Measurements from ENCODE around the gene GPR50.

DNA sequence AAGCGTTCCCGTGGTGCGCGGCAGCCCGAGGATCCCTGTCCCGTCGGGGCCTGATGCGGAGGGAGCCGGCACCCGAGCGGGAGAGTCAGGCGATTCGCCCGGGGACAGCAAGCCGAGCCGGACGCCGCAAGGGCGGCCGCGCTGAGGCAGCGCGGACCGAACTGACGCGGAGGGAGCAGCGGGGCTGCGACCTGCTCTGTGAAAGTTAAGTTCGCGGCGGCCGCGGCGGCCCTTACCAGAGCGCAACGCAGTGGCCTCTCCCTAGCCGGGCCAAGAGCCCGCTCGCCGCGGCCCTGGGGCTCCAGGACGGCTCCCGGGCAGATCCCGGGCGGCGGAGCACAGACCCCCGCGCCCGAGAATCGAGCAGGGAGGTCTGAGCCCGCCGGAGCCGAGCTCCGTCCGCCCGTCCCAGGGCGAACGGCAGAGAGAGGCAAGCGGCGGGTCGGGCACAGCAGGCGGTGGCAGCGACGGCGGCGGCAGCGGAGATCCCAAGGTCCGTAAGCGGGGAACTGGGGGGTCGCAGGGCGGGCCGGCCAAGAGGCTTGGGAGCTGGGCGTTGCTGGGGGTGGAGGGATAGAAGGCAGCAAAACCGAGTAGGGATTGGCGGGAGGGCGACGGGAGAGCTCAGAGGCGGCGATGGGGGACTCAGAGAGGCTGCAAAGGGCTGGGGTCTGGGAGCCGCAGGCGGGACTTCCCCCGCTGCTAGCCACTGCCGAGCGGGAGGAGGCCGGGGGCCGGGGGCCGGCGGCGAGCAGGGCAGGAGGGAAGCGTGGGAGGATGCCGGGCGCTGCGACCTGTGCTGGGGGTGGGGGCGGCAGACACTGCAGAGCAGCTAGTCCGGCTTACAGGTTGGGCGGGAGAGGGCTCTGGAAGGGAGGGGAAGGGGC is 1.0 kb downstream of the GPR50 start:
- no peak for TF ChIP-seq ELF4 (IDR thresholded peaks at IDR 0.05)
- no peak for TF ChIP-seq ZNF384 (IDR thresholded peaks at IDR 0.05)
- no peak for TF ChIP-seq ARNT (IDR thresholded peaks at IDR 0.05)
- no peak for TF ChIP-seq SP1 (IDR thresholded peaks at IDR 0.05)
- TF ChIP-seq BHLHE40 (IDR thresholded peaks at IDR 0.05; ENCODE audit: borderline replicate concordance) = no peak
- TF ChIP-seq FOXM1 (IDR thresholded peaks at IDR 0.05; ENCODE audit: borderline replicate concordance) = no peak
- no peak for TF ChIP-seq TARDBP (IDR thresholded peaks at IDR 0.05)
- TF ChIP-seq SUZ12 (IDR thresholded peaks at IDR 0.05) = peak; percentile 61; the same call in 1 of the 2 replicates
- TF ChIP-seq NFRKB (IDR thresholded peaks at IDR 0.05) = no peak
- TF ChIP-seq LEF1 (IDR thresholded peaks at IDR 0.05; ENCODE audit: borderline replicate concordance) = no peak
- TF ChIP-seq CTBP1 (IDR thresholded peaks at IDR 0.05; ENCODE audit: borderline replicate concordance) = no peak
- TF ChIP-seq FOXK2 (IDR thresholded peaks at IDR 0.05) = no peak
- TF ChIP-seq FOXA1 (IDR thresholded peaks at IDR 0.05) = no peak
- TF ChIP-seq, protein P1, sequence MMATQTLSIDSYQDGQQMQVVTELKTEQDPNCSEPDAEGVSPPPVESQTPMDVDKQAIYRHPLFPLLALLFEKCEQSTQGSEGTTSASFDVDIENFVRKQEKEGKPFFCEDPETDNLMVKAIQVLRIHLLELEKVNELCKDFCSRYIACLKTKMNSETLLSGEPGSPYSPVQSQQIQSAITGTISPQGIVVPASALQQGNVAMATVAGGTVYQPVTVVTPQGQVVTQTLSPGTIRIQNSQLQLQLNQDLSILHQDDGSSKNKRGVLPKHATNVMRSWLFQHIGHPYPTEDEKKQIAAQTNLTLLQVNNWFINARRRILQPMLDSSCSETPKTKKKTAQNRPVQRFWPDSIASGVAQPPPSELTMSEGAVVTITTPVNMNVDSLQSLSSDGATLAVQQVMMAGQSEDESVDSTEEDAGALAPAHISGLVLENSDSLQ (IDR thresholded peaks at IDR 0.05) = no peak
